GM18868 (cell line): ENCODE results near the gene RPS13.
"Not testable (repeated sequence)": the region's sequence is repeated elsewhere in the genome, so short reads cannot be mapped to it uniquely, and the experiment has no call there.

ENCODE experiments used
- ATAC-seq: cut with Tn5 transposase; IDR thresholded peaks from one replicate; pipeline ENCODE4 v1.9.1; 2021; ENCODE audit warnings: mild to moderate bottlenecking, moderate library complexity; ENCODE audit not compliant: unreplicated experiment

RPS13 gene

DNA sequence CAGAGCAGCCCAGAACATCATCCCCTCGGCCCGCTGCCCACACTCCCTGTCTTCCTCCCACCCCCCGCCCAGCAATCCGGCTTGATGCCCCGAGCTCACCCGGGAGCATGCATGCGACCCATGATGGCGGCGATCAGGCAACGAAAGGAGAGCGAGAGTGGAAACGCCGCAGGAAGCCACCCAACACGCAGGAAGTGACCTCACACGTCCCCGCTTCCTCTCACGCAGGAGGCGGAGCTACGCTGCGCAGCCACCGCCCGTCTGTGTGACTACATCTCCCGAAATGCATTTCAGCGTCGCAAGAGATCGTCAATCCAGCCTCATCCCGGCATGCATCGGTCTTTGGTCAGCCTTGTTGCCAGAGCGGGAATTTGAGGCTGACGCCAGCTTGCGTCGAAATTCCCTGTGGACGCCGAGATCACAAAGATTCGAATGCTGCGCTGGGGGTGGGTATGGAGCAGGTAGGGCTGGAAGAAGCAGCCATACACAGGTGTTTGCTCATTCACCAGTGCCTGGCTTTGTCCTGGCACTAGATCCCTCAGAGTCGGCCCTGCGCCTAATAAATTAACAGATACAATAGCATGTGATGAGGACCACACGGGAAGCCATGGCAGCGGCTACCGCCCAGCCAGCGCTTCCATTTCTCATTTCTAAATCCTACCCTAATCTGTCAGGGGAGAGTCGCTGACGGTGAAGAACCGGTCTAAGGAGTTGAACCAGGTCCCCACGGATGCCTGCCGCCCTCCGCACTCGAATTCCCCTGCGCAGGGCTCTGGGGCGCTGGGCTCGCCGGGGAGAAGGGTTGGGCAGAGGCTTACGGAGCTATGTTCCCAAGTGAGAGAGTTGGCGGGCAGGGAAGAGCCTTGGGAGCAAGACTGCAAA, at the start of gene RPS13:
RPS13 (minus strand) TSS at position 148 of the 882 bp plus-strand sequence; CDS start at position 122, 26 bp downstream.
- ATAC-seq: peak; percentile 96

GRCh38 chr11:17121981-17122380, 44.5 kb upstream of the RPS13 start:
- ATAC-seq: no peak

GRCh38 chr11:17117262-17117661, 39.8 kb upstream of the RPS13 start:
- ATAC-seq: no peak

GRCh38 chr11:17116117-17116516, 38.6 kb upstream of the RPS13 start:
- ATAC-seq: no peak

DNA sequence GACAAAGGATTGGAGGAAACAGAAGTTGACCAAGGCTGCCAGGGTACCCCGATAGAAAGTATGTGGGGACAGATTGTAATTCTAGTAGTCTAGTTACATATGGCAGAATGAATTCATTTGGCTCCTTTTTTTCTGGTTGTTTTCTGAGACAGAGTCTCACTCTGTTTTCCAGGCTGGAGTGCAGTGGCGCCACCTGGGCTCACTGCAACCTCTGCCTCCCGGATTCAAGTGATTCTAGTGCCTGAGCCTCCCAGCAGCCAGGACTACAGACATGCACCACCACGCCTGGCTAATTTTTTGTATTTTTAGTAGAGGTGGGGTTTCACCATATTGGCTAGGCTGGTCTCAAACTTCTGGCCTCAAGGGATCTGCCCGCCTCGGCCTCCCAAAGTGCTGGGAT, 30.3 kb upstream of the RPS13 start:
- ATAC-seq: not testable (repeated sequence)

- not testable (repeated sequence) for ATAC-seq
Observed at GRCh38 chr11:17105404-17106040, 28.1 kb upstream of the RPS13 start.

GRCh38 chr11:17102462-17102861, 25.0 kb upstream of the RPS13 start:
- no peak for ATAC-seq

- no peak for ATAC-seq
Observed at GRCh38 chr11:17098658-17099057, 21.2 kb upstream of the RPS13 start.

GRCh38 chr11:17098038-17098437, 20.6 kb upstream of the RPS13 start:
- no peak for ATAC-seq

GRCh38 chr11:17085976-17086375, 8.5 kb upstream of the RPS13 start:
- not testable (repeated sequence) for ATAC-seq

DNA sequence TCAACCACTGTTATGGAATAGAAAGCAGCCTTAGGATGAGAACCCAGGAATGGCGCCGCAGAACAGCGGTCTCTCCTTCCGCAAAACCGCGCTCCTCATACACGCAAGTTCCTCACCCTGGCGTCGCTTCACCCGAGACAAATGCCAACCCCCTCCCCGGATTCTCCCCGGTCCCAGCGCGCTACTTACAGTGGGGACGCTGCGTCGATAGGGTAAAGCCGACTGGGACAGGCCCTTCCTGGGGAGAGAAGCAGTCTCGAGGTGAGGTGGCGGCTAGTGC, 287 bp downstream of the RPS13 start:
- ATAC-seq: peak; percentile 4

DNA sequence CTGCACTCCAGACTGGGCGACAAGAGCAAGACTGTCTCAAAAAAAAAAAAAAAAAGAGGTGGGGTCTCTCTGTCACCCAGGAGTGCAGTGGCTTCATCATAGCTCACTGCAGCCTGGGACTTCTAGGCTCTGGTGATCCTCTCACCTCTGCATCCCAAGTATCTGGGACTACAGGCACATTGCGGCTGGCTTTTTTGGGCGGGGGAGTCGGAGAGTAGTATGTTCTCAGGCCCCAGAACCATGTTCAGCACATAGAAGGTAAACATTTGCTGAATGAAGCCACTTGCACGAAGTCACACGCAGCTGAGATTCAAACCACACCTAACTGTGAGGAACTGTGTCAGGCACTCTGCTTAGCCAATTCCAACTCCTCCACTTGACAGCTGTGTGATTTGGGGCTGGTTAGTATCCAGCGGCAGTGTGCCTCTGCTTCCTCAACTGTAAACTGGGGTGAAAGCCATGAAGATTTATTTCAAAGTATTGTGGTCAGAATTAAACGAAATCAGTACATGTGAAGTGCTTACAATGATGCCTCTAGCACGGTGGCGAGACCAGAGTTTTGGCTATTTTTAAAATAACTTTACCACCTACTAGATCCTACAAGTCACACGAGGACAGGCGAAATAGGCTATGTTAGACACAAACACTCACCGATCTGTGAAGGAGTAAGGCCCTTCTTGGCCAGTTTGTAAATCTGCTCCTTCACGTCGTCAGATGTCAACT, 789 bp downstream of the RPS13 start:
- ATAC-seq: no peak

DNA sequence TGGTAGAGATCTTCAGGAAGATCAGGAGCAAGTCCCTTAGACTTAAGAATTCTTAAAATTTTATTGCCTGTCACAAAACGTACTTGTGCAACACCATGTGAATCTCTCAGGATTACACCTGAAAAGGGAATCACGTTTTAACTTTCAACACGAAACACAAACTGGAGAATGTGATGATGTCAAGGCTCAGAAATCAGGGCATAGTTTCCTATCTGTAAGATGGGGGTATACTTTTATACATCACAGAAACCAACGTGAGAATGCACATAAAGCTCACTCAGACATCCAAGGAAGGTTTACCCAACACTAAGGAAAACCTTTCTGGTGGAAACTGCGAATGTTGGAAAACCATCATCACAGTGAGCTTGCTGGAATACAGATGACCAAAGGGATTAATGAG, 2.0 kb downstream of the RPS13 start:
- ATAC-seq: no peak

GRCh38 chr11:17073370-17074027, 4.0 kb downstream of the RPS13 start:
- ATAC-seq: no peak

DNA sequence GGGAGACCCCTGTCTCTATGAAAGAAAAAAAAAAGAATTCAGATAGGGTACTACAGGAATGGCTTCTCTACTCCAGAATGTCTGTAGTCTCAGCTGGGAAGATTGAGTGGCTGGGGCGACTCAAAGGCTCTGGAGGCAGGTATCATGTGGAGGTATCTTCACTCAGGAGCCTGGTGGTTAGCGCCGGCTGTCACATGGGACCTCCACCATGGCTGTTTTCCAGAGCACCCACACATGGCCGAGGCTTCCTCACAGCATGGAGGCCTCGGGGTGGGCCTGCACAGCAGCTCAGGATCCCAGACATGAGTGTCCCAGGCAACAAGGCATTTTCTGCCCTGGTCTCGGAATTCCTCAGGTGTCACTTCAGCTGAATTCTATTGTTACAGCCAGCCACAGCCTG, 10.1 kb downstream of the RPS13 start:
- no peak for ATAC-seq

DNA sequence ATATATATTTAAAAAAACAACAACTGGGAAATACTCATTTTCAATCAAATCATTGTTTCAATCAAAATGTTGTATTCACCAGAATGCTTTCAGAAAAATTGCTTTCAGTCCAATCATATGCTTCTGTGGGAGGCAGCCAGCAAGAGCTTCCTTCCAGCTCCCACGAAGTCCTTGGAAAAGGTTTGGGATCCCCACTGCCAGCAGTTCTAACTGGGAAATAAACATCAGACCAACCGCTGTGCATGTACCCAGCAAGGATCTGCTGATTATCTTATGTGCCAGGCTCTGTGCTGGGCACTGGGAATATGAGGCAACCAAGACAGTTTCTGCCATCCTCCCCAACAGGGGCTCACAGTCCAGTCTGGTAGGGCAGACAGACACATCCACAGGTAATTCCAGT, 10.8 kb downstream of the RPS13 start:
- ATAC-seq: no peak

DNA sequence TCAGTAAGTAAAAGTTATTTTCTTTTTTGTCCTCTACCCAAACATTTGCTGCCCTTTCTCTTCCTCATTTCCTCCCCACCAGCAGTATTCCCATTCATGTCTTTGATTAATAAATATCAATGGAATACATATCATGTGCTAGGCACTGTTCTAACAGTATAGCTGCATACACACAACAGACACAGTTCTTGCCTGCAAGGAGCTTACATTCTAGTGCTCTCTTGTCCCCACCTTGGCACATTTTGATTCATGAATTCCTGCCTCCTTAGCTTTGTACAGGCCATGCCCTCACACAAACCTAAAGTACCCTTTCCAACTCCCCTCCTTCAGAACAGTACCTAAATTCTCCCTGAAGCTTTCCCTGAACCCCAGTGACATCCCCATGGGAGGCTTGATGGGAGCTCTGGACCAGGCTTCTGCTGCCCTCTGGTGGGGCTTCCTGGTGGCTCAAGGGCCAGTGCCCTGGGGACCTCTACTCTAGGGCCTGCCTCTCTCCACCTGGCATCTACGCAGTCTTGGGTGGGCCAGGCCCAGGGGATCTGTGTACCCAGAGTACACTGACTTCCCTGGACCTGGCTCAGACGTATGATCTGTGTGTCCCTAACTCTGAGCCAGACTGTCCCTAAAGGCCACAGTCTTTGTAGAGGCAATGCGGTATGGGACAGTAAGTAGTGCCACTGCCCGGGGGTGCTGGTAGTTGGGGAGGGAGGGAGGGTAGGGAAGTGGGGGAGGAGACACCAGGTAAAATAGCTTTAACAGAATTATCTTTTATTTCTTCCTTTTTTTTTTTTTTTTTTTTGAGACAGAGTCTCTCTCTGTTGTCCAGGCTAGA, 14.1 kb downstream of the RPS13 start:
- peak; percentile 75 for ATAC-seq

- ATAC-seq: not testable (repeated sequence)
Observed at GRCh38 chr11:17051146-17051545, 26.3 kb downstream of the RPS13 start.

- ATAC-seq: not testable (repeated sequence)
Observed at GRCh38 chr11:17048491-17048890, 29.0 kb downstream of the RPS13 start.

DNA sequence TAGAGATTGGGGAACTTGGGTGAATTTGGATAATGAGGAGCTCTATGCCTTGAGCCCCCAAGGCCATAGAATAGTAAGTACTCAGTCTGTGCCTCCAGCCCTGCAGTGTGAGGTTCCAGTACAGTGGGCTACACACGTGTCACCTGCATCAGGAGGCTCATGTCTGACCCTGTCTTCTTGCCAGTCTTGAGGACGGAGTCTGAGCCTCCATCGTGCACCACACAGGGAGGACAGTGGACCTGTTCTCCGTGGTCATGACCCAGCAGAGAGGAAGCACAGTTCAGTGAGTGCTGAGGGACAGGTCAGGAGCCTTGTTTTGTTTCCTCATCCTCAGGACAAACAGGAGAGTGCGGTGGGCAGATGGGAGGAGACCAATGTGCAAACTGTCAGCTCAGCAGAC, 30.8 kb downstream of the RPS13 start:
- ATAC-seq: no peak
